SK-N-SH treated with all-trans-retinoic acid at 6 μM for 48 hours (cell line): Measurements from ENCODE around the gene OR6X1.
"Not testable (repeated sequence)": the region's sequence is repeated elsewhere in the genome, so short reads cannot be mapped to it uniquely, and the experiment has no call there.

Experiments used
- ATAC-seq: fragments of 200-7000 bp; cut with Tn5 transposase; 3 replicates; pipeline ENCODE4 v1.9.1; 2020; ENCODE audit warnings: mild to moderate bottlenecking, moderate library complexity
- BACH2 ChIP-seq: fragments of 250-450 bp; sonication (Bioruptor Pico); IDR thresholded peaks from 2 replicates; pipeline ENCODE4 v1.9.0; 2021; ENCODE audit warnings: mild to moderate bottlenecking, borderline replicate concordance
- ESRRG ChIP-seq: fragments of 250-450 bp; sonication (Bioruptor Pico); IDR thresholded peaks from 2 replicates; pipeline ENCODE4 v1.6.1; 2021; ENCODE audit warnings: mild to moderate bottlenecking
- GLIS3 ChIP-seq: fragments of 250-450 bp; sonication (Bioruptor Pico); IDR thresholded peaks from 2 replicates; pipeline ENCODE4 v1.5.0; 2020; ENCODE audit warnings: mild to moderate bottlenecking, moderate library complexity
- ISL1 ChIP-seq: fragments of 250-450 bp; sonication (Bioruptor Pico); IDR thresholded peaks from 2 replicates; pipeline ENCODE4 v2.1.2; 2022; ENCODE audit warnings: mild to moderate bottlenecking, moderate library complexity
- OSR1 ChIP-seq: fragments of 250-450 bp; sonication (Bioruptor Pico); IDR thresholded peaks from 2 replicates; pipeline ENCODE4 v1.8.0; 2022; ENCODE audit warnings: moderate library complexity, mild to moderate bottlenecking, inconsistent platforms
- PPARA ChIP-seq: fragments of 250-450 bp; sonication (Bioruptor Pico); IDR thresholded peaks from 2 replicates; pipeline ENCODE4 v1.5.0; 2020; ENCODE audit warnings: mild to moderate bottlenecking, borderline replicate concordance
- RARB ChIP-seq: fragments of 250-450 bp; sonication (Bioruptor Pico); IDR thresholded peaks from 2 replicates; pipeline ENCODE4 v1.8.0; 2021; ENCODE audit warnings: mild to moderate bottlenecking, moderate library complexity
- SNAI2 ChIP-seq: fragments of 250-450 bp; sonication (Bioruptor Pico); IDR thresholded peaks from 2 replicates; pipeline ENCODE4 v1.5.0; 2020; ENCODE audit warnings: mild to moderate bottlenecking, moderate library complexity
- TCF4 ChIP-seq: fragments of 250-450 bp; sonication (Bioruptor Pico); IDR thresholded peaks from 2 replicates; pipeline ENCODE4 v1.8.0; 2021; ENCODE audit warnings: mild to moderate bottlenecking, moderate library complexity, borderline replicate concordance
- TOX ChIP-seq: fragments of 250-450 bp; sonication (Bioruptor Pico); IDR thresholded peaks from 2 replicates; pipeline ENCODE4 v1.8.0; 2021; ENCODE audit warnings: mild to moderate bottlenecking, moderate library complexity, borderline replicate concordance
- ZC3H10 ChIP-seq: fragments of 250-450 bp; sonication (Bioruptor Pico); IDR thresholded peaks from 2 replicates; pipeline ENCODE4 v1.5.1; 2021; ENCODE audit warnings: mild to moderate bottlenecking, moderate library complexity
- ZFP3 ChIP-seq: fragments of 250-450 bp; sonication (Bioruptor Pico); IDR thresholded peaks from 2 replicates; pipeline ENCODE4 v1.5.0; 2020; ENCODE audit warnings: mild to moderate bottlenecking, moderate library complexity
- ZFP30 ChIP-seq: fragments of 450-650 bp; formaldehyde crosslinking; IDR thresholded peaks from 2 replicates; pipeline ENCODE4 v1.5.0; 2022; ENCODE audit warnings: mild to moderate bottlenecking, moderate library complexity
- ZNF565 ChIP-seq: fragments of 450-650 bp; formaldehyde crosslinking; conservative IDR thresholded peaks from 2 replicates; pipeline ENCODE4 v1.5.0; 2020; ENCODE audit warnings: low read depth, mild to moderate bottlenecking, moderate library complexity
- ZNF70 ChIP-seq: fragments of 450-650 bp; formaldehyde crosslinking; IDR thresholded peaks from 2 replicates; pipeline ENCODE4 v1.5.0; 2020; ENCODE audit warnings: mild to moderate bottlenecking, moderate library complexity
- TF ChIP-seq, protein P1 (sequence below): fragments of 250-450 bp; sonication (Bioruptor Pico); IDR thresholded peaks from 2 replicates; pipeline ENCODE4 v1.5.1; 2020; ENCODE audit warnings: low read depth, mild to moderate bottlenecking, moderate library complexity
- TF ChIP-seq, protein P2 (sequence below): fragments of 250-450 bp; sonication (Bioruptor Pico); IDR thresholded peaks from 2 replicates; pipeline ENCODE4 v1.8.0; 2021; ENCODE audit warnings: low read depth, mild to moderate bottlenecking, moderate library complexity, borderline replicate concordance
- TF ChIP-seq, protein P3 (sequence below): fragments of 250-450 bp; sonication (Bioruptor Pico); IDR thresholded peaks from 2 replicates; pipeline ENCODE4 v1.5.1; 2021; ENCODE audit warnings: mild to moderate bottlenecking, moderate library complexity
- TF ChIP-seq, protein P4 (sequence below): fragments of 250-450 bp; sonication (Bioruptor Pico); IDR thresholded peaks from 2 replicates; pipeline ENCODE4 v1.5.0; 2020; ENCODE audit warnings: mild to moderate bottlenecking, moderate library complexity

The OR6X1 gene

DNA sequence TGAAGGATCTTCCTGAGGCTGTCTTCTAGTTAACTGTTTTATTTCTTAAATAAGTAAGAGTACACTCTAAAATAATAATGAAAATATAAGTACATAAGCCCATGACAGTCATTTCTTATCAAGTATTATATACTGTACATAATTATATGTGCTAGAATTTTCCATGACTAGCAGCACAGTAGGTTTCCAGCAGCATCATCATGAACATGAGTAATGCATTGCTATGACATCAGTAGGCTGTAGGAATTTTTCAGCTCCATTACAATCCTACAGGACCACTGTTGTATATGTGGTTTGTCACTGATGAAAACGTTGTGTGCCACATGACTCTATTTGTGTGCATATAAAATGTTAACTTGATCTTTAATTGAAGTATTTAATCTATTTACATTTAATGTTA, 34.9 kb downstream of the OR6X1 start:
- no peak for ATAC-seq
- TF ChIP-seq BACH2: no peak
- no peak for TF ChIP-seq TOX (CRISPR knock-in tag)
- TF ChIP-seq, protein P1, sequence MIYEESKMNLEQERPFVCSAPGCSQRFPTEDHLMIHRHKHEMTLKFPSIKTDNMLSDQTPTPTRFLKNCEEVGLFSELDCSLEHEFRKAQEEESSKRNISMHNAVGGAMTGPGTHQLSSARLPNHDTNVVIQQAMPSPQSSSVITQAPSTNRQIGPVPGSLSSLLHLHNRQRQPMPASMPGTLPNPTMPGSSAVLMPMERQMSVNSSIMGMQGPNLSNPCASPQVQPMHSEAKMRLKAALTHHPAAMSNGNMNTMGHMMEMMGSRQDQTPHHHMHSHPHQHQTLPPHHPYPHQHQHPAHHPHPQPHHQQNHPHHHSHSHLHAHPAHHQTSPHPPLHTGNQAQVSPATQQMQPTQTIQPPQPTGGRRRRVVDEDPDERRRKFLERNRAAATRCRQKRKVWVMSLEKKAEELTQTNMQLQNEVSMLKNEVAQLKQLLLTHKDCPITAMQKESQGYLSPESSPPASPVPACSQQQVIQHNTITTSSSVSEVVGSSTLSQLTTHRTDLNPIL (CRISPR knock-in tag): no peak
- TF ChIP-seq, protein P2, sequence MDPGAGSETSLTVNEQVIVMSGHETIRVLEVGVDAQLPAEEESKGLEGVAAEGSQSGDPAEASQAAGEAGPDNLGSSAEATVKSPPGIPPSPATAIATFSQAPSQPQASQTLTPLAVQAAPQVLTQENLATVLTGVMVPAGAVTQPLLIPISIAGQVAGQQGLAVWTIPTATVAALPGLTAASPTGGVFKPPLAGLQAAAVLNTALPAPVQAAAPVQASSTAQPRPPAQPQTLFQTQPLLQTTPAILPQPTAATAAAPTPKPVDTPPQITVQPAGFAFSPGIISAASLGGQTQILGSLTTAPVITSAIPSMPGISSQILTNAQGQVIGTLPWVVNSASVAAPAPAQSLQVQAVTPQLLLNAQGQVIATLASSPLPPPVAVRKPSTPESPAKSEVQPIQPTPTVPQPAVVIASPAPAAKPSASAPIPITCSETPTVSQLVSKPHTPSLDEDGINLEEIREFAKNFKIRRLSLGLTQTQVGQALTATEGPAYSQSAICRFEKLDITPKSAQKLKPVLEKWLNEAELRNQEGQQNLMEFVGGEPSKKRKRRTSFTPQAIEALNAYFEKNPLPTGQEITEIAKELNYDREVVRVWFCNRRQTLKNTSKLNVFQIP: no peak
- TF ChIP-seq ZFP30: no peak
- TF ChIP-seq ZFP3 (CRISPR knock-in tag): no peak
- no peak for TF ChIP-seq ESRRG
- TF ChIP-seq ISL1: no peak

DNA sequence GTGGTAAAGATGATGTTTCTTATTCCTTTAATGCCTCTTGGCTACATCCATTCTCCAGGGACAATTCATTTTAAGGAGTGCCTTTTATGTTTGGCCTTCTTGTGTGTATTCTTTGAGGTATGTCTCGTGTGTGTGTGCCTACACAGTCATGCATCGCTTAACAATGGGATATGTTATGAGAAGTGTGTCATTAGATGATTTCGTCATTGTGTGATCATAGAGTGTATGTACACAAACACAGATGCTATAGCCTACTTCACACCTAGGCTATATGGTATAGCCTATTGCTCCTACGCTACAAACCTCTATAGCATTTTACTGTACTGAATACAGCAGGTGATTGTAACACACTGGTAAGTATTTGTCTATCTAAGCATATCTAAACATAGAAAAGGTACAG, 35.8 kb downstream of the OR6X1 start:
- TF ChIP-seq OSR1 (CRISPR knock-in tag) (no peak), ZNF565 (CRISPR knock-in tag) (no peak)
- TF ChIP-seq, all 23 proteins: peak for 0
- no peak for ATAC-seq

DNA sequence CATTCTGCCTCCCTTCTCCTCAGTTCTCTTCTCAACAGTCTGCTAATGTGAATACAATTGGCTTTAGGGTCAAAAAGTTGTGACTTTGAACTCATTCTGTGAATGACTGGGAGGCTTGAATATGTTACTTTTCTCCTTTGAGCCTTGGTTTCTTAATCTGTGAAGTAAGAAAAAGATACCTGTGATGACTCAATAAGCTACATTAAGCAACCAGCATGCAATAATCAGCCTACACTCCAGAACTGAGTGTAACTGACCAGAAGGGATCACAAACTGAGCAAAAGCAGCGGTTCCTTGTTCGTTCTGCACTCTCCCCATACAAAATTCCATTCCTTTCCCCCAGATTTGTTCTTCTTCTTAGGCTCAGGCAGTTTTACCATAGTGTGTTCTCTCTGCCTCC, 36.3 kb downstream of the OR6X1 start:
- no peak for TF ChIP-seq ZNF565 (CRISPR knock-in tag)
- no peak for TF ChIP-seq ESRRG
- TF ChIP-seq, protein P3, sequence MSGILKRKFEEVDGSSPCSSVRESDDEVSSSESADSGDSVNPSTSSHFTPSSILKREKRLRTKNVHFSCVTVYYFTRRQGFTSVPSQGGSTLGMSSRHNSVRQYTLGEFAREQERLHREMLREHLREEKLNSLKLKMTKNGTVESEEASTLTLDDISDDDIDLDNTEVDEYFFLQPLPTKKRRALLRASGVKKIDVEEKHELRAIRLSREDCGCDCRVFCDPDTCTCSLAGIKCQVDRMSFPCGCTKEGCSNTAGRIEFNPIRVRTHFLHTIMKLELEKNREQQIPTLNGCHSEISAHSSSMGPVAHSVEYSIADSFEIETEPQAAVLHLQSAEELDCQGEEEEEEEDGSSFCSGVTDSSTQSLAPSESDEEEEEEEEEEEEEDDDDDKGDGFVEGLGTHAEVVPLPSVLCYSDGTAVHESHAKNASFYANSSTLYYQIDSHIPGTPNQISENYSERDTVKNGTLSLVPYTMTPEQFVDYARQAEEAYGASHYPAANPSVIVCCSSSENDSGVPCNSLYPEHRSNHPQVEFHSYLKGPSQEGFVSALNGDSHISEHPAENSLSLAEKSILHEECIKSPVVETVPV (CRISPR knock-in tag): no peak
- ATAC-seq: no peak

DNA sequence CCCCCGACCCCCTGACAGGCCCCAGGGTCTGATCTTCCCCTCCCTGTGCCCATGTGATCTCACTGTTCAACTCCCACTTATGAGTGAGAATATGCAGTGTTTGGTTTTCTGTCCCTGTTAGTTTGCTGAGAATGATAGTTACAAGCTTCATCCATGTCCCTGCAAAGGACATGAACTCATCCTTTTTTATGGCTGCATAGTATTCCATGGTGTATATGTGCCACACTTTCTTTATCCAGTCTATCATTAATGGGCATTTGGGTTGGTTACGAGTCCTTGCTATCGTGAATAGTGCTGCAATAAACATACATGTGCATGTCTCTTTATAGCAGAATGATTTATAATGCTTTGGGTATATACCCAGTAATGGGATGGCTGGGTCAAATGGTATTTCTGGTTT, 41.7 kb downstream of the OR6X1 start:
- not testable (repeated sequence) for ATAC-seq

DNA sequence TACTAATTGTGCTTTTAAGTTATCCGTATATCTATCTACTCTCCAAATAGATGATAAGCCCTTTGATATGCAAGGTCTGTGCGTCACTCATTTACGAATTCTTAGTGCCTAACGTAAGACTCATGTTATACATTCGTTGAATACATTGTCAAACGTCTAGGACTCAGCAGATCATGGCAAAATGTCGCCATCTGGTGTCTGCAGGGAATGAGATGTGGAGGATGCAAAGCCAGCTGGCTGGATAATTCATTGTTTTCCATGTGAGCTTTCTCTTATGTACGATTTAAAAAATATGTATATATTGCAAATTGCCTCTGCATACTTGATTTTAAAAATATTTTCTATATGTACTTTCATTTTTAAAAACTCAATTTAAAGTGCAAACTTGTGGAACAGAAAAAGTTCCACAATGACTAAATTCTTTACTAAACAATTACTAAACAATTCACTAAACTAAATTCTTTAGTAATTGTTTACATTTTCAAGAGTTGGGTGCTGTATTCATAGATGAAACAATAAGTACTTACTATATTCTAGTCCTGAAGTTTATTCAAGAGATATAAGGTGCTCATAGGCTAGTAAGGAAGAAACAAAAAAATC, 46.6 kb downstream of the OR6X1 start:
- peak; percentile 91 for ATAC-seq
- TF ChIP-seq ESRRG (no peak), TCF4 (CRISPR knock-in tag) (no peak), BACH2 (no peak), GLIS3 (no peak), ISL1 (no peak), ZNF565 (CRISPR knock-in tag) (no peak), ZC3H10 (CRISPR knock-in tag) (no peak), ZNF70 (CRISPR knock-in tag) (no peak)

DNA sequence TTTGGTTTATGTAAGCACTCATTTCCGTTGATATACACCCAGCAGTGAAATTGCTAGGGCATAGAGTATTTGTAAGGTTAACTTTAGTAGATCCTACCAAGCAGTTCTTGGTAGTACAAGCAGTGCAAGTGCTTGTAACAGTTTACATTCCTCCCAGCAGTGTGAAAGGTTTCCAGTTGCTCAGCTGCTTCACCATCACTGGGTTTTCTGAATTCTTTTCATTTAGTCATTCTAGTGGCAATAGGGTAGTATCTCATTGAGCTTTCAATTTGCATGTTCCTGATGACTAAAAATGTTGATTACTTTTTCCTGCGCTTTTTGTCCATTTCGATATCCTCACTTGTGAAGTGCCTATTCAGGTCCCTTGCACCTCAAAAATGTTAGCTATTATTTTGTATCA, 47.1 kb downstream of the OR6X1 start:
- TF ChIP-seq ZFP3 (CRISPR knock-in tag): no peak
- TF ChIP-seq, all 23 proteins: peak for 0
- ATAC-seq: no peak

DNA sequence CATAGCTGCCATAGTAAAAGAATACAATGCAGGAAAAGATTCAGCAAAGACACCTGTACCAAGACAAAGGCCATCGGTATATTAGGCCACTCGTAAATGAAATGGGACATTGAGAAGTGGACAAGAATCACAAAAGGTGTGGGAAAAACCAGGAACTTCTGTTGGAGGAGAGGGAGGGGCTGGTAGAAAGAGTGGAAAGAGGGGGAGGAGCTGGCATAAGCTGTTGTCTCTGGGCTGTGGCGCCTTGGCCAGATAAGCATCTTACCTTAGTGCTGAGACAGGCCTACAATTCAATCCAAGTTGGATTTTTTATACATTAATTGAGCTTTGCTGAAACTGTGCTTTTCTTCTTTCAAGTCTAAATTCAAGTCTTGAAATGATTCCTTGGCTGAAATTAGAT, 50.0 kb downstream of the OR6X1 start:
- ATAC-seq: no peak
- TF ChIP-seq, protein P3 (CRISPR knock-in tag): no peak
- no peak for TF ChIP-seq SNAI2 (CRISPR knock-in tag)
- no peak for TF ChIP-seq TCF4 (CRISPR knock-in tag)
- no peak for TF ChIP-seq OSR1 (CRISPR knock-in tag)
- no peak for TF ChIP-seq PPARA (CRISPR knock-in tag)
- TF ChIP-seq, protein P2: no peak
- TF ChIP-seq RARB (CRISPR knock-in tag): no peak
- TF ChIP-seq, protein P4, sequence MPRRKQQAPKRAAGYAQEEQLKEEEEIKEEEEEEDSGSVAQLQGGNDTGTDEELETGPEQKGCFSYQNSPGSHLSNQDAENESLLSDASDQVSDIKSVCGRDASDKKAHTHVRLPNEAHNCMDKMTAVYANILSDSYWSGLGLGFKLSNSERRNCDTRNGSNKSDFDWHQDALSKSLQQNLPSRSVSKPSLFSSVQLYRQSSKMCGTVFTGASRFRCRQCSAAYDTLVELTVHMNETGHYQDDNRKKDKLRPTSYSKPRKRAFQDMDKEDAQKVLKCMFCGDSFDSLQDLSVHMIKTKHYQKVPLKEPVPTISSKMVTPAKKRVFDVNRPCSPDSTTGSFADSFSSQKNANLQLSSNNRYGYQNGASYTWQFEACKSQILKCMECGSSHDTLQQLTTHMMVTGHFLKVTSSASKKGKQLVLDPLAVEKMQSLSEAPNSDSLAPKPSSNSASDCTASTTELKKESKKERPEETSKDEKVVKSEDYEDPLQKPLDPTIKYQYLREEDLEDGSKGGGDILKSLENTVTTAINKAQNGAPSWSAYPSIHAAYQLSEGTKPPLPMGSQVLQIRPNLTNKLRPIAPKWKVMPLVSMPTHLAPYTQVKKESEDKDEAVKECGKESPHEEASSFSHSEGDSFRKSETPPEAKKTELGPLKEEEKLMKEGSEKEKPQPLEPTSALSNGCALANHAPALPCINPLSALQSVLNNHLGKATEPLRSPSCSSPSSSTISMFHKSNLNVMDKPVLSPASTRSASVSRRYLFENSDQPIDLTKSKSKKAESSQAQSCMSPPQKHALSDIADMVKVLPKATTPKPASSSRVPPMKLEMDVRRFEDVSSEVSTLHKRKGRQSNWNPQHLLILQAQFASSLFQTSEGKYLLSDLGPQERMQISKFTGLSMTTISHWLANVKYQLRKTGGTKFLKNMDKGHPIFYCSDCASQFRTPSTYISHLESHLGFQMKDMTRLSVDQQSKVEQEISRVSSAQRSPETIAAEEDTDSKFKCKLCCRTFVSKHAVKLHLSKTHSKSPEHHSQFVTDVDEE (CRISPR knock-in tag): no peak
- TF ChIP-seq ESRRG: no peak
- TF ChIP-seq, protein P1 (CRISPR knock-in tag): no peak
- TF ChIP-seq ZFP3 (CRISPR knock-in tag): no peak
- no peak for TF ChIP-seq GLIS3
- TF ChIP-seq BACH2: no peak
